Caco-2 (cell line): Measurements from ENCODE around the gene ASAP2. TPM values are rescaled to one million over a fixed set of nuclear protein-coding genes. Genes with fewer than 3 reads are reported as not detected.

Source experiments
- BruUV-seq: library from RNA; stranded (reverse); fragments of 400-500 nt; replicated peaks from 2 replicates; lab custom pipeline; 2021; lab: Mats Ljungman, UMichigan
- CTCF ChIA-PET: fragments of 300-600 bp; sonication (Branson Sonifier 250); formaldehyde crosslinking; loops from one replicate; lab custom pipeline; 2022; ENCODE audit warnings: antibody characterized with exemption; lab: Charles Lee
- POLR2A ChIA-PET: fragments of 300-600 bp; sonication (Branson Sonifier 250); formaldehyde crosslinking; loops from one replicate; lab custom pipeline; 2022; ENCODE audit warnings: antibody characterized with exemption; lab: Charles Lee
- DNase-seq, 2 experiments: peaks; one replicate each; pipeline versions ENCODE4 v3.0.0 to v3.0.0-alpha.2; 2020 to 2022
- H3K27me3 ChIP-seq: replicated peaks from 2 replicates; pipeline ENCODE4 v1.6.0; 2011; ENCODE audit warnings: low read length; ENCODE audit not compliant: control insufficient read depth, insufficient read depth
- H3K36me3 ChIP-seq: 2 replicates; pipeline ENCODE4 v1.5.1; 2011; ENCODE audit warnings: low read length; ENCODE audit not compliant: control insufficient read depth, insufficient read depth
- H3K4me1 ChIP-seq: fragments of 250-450 bp; sonication (Bioruptor Pico); 2 replicates; pipeline ENCODE4 v1.5.1; 2020; ENCODE audit warnings: mild to moderate bottlenecking
- H3K4me3 ChIP-seq: 2 replicates; pipeline ENCODE4 v1.5.1; 2011; ENCODE audit warnings: low read depth, mild to moderate bottlenecking, control low read depth, low read length
- H3K9me3 ChIP-seq: fragments of 250-450 bp; sonication (Bioruptor Pico); 2 replicates; pipeline ENCODE4 v1.5.1; 2020; ENCODE audit warnings: mild to moderate bottlenecking, moderate library complexity
- H3K27ac Mint-ChIP-seq: one replicate; pipeline ENCODE4 v1.8.0; 2022; ENCODE audit warnings: mixed read lengths; ENCODE audit not compliant: unreplicated experiment
- H3K27me3 Mint-ChIP-seq: one replicate; pipeline ENCODE4 v1.8.0; 2022; ENCODE audit warnings: mixed read lengths; ENCODE audit not compliant: insufficient read depth, unreplicated experiment
- H3K36me3 Mint-ChIP-seq: one replicate; pipeline ENCODE4 v1.8.0; 2022; ENCODE audit warnings: mild to moderate bottlenecking, mixed read lengths; ENCODE audit not compliant: insufficient read depth, unreplicated experiment
- H3K4me1 Mint-ChIP-seq: one replicate; pipeline ENCODE4 v1.8.0; 2022; ENCODE audit warnings: low read depth, mixed read lengths; ENCODE audit not compliant: unreplicated experiment
- H3K4me3 Mint-ChIP-seq: one replicate; pipeline ENCODE4 v1.8.0; 2022; ENCODE audit warnings: mild to moderate bottlenecking, moderate library complexity, mixed read lengths; ENCODE audit not compliant: unreplicated experiment
- H3K9me3 Mint-ChIP-seq: one replicate; pipeline ENCODE4 v1.8.0; 2022; ENCODE audit warnings: mixed read lengths; ENCODE audit not compliant: unreplicated experiment
- CTCF ChIP-seq, 2 experiments: fragments of 200-600 bp in 1 of 2; IDR thresholded peaks; 1 replicate in 1 of 2; 2 replicates in 1 of 2; pipeline versions ENCODE4 v1.5.1 to v1.8.0; 2011 to 2022; ENCODE audit warnings: antibody characterized with exemption in 1 of 2, control low read depth in 1 of 2, inconsistent platforms in 1 of 2, low read depth in 1 of 2, low read length in 1 of 2, mild to moderate bottlenecking in 1 of 2, moderate library complexity in 1 of 2; ENCODE audit not compliant: insufficient read depth in 1 of 2, severe bottlenecking in 1 of 2, unreplicated experiment in 1 of 2
- intact Hi-C: fragments of 100-400 bp; cut with micrococcal nuclease; formaldehyde crosslinking; loops from one replicate; pipeline ENCODE4 v1.10.0; 2022; ENCODE audit not compliant: unreplicated experiment
- total RNA-seq: library from RNA; stranded (reverse); gene quantifications from 2 replicates; pipeline ENCODE4 v1.2.3, GENCODE V29; 2022

Gene ASAP2
- total RNA-seq, 1 experiment from 2014 or later = 25.6 TPM

GRCh38 chr2:9317559-9317958 is 110.9 kb downstream of the ASAP2 start:
- no peak for TF ChIP-seq CTCF (IDR thresholded peaks at IDR 0.05; ENCODE audit: insufficient read depth in 1 of 2, low read depth in 1 of 2, low read length in 1 of 2, severe bottlenecking in 1 of 2, unreplicated experiment in 1 of 2)
- no peak overlapping the region for H3K27ac Mint-ChIP-seq
- Histone ChIP-seq H3K4me3 (no peak overlapping the region), H3K4me1 (0 out of 2 replicates have a peak, but pooled peaks cover 3% of the 10 kb centered on the region), H3K9me3 (no peaks in the 10 kb centered on the region), H3K36me3 (no peaks in the 10 kb centered on the region), H3K27me3 (no peaks in the 10 kb centered on the region; the same call in 1 of the 2 replicates)
- H3K4me1 Mint-ChIP-seq = peaks cover 7% of the 10 kb centered on the region
- BruUV-seq = no TSS peak
- CTCF ChIA-PET = no interaction called here
- POLR2A ChIA-PET = no interaction called here
- H3K36me3 Mint-ChIP-seq = peaks cover 5% of the 10 kb centered on the region
- no peaks in the 10 kb centered on the region for H3K9me3 Mint-ChIP-seq
- no peak overlapping the region for H3K4me3 Mint-ChIP-seq
- intact Hi-C loops = no loop called here
- DNase-seq = no peak
- H3K27me3 Mint-ChIP-seq = no peaks in the 10 kb centered on the region

- H3K36me3 Mint-ChIP-seq = peaks cover 7% of the 10 kb centered on the region
- Histone ChIP-seq H3K4me1 (0 out of 2 replicates have a peak, but pooled peaks cover 3% of the 10 kb centered on the region), H3K27me3 (no peaks in the 10 kb centered on the region; the same call in 1 of the 2 replicates), H3K9me3 (no peaks in the 10 kb centered on the region), H3K36me3 (peaks cover 2% of the 10 kb centered on the region; the same call in 1 of the 2 replicates), H3K4me3 (no peak overlapping the region)
- POLR2A ChIA-PET = interaction anchor here (0.6 kb wide), 1 partner anchor 40 kb away, joined by 3 read pairs; no protein-coding TSS in a partner anchor
- peaks cover 7% of the 10 kb centered on the region for H3K4me1 Mint-ChIP-seq
- H3K27me3 Mint-ChIP-seq = no peaks in the 10 kb centered on the region
- H3K27ac Mint-ChIP-seq = no peak overlapping the region
- no TSS peak for BruUV-seq
- no peaks in the 10 kb centered on the region for H3K9me3 Mint-ChIP-seq
- no peak for TF ChIP-seq CTCF (IDR thresholded peaks at IDR 0.05; ENCODE audit: insufficient read depth in 1 of 2, low read depth in 1 of 2, low read length in 1 of 2, severe bottlenecking in 1 of 2, unreplicated experiment in 1 of 2)
- DNase-seq = no peak
- CTCF ChIA-PET = no interaction called here
- H3K4me3 Mint-ChIP-seq = no peak overlapping the region
- intact Hi-C loops = no loop called here
Observed at GRCh38 chr2:9318461-9319337, 112.1 kb downstream of the ASAP2 start.

- 0 out of 2 replicates have a peak, but pooled peaks cover 3% of the 10 kb centered on the region for H3K4me1 ChIP-seq
- no peak for DNase-seq
- CTCF ChIA-PET = no interaction called here
- intact Hi-C loops = no loop called here
- no peak overlapping the region for H3K4me3 ChIP-seq
- POLR2A ChIA-PET = no interaction called here
- H3K27me3 ChIP-seq = no peaks in the 10 kb centered on the region; the same call in 1 of the 2 replicates
- no peaks in the 10 kb centered on the region for H3K9me3 ChIP-seq
- no TSS peak for BruUV-seq
- Mint-ChIP-seq H3K27ac (no peak overlapping the region), H3K27me3 (no peaks in the 10 kb centered on the region), H3K4me3 (no peak overlapping the region), H3K9me3 (no peaks in the 10 kb centered on the region), H3K36me3 (peaks cover 7% of the 10 kb centered on the region), H3K4me1 (peaks cover 7% of the 10 kb centered on the region)
- TF ChIP-seq CTCF (IDR thresholded peaks at IDR 0.05; ENCODE audit: insufficient read depth in 1 of 2, low read depth in 1 of 2, low read length in 1 of 2, severe bottlenecking in 1 of 2, unreplicated experiment in 1 of 2) = no peak
- H3K36me3 ChIP-seq = peaks cover 2% of the 10 kb centered on the region; the same call in 1 of the 2 replicates
Observed at GRCh38 chr2:9319338-9319715, 112.7 kb downstream of the ASAP2 start.
